ENCODE results near the gene RNASE9. TPM values are rescaled to one million over a fixed set of nuclear protein-coding genes. Genes with fewer than 3 reads are reported as not detected.
"Not testable (repeated sequence)": the region's sequence is repeated elsewhere in the genome, so short reads cannot be mapped to it uniquely, and the experiment has no call there.

The RNASE9 gene
- total and polyA plus RNA-seq, 5 experiments from 2014 or later, result not detected

DNA sequence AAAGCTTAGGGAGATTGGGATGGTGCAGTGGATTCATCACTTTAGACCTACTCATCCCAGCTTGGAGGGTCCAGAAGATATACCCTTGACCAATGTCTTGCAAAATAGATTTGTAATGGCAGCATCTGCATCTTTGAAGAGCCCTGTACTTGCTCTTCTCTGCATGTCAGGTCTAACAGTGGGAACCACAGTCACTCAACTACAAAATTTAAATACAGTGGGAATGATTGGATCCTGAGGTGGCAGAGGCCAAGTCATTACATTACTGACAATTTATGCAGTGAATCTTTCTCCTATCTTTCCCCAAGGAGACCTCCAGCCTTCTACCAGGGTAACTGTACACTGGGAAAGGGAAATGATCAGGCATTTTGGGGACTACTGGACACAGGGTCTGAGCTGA, 8.2 kb upstream of the RNASE9 start:
- ATAC-seq (no peak), DNase-seq (no peak)
- no peak overlapping the region for H3K4me3 Mint-ChIP-seq
- H3K27me3 Mint-ChIP-seq, result no peaks in the 10 kb centered on the region
- peaks cover 3 to 11% (median 9%) of the 10 kb centered on the region in 4 donors for H3K4me1 Mint-ChIP-seq
- no peak overlapping the region for H3K27ac Mint-ChIP-seq
- H3K9me3 Mint-ChIP-seq, result peaks cover 0 to 28% (median 10%) of the 10 kb centered on the region in 9 donors
- POLR2A ChIA-PET, result no interaction called here
- peaks cover 0 to 8% (median 0%) of the 10 kb centered on the region in 3 donors for H3K36me3 Mint-ChIP-seq

GRCh38 chr14:20568393-20568792, 7.5 kb upstream of the RNASE9 start:
- POLR2A ChIA-PET, result no interaction called here
- H3K27me3 Mint-ChIP-seq, result no peaks in the 10 kb centered on the region
- ATAC-seq, result no peak
- H3K4me1 Mint-ChIP-seq, result peaks cover 3 to 11% (median 9%) of the 10 kb centered on the region in 4 donors
- no peak overlapping the region for H3K27ac Mint-ChIP-seq
- peaks cover 0 to 8% (median 0%) of the 10 kb centered on the region in 3 donors for H3K36me3 Mint-ChIP-seq
- no peak for DNase-seq
- peaks cover 0 to 28% (median 10%) of the 10 kb centered on the region in 9 donors for H3K9me3 Mint-ChIP-seq
- no peak overlapping the region for H3K4me3 Mint-ChIP-seq

- not testable (repeated sequence) for H3K36me3 Mint-ChIP-seq, H3K27ac Mint-ChIP-seq
Measured at GRCh38 chr14:20567199-20567598, 6.4 kb upstream of the RNASE9 start.

DNA sequence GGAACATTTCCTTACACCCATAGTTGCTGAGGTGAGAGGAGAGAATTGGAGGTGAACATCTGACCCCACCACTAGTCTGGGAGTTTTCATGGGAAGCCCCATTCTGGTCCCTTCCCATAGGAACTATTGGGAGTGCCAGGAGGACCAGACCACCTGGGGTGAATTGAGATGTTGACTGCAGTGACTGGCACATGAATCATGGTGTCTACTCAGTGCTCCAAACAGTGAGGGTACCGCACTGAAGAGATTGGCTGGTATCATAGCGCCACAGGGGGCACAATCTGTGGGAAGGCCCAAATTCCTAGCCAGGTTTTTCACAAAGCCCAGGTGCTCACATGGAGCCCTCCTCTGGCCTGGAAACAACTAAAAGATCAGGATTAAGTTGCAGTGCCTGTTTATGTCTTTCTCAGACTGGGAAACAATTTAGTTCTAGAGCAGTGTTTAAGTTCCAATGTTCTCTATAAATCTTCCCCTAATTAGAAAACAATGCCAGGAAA, 3.7 kb upstream of the RNASE9 start:
- Mint-ChIP-seq H3K4me3 (no peak overlapping the region), H3K27ac (no peak overlapping the region), H3K9me3 (peaks cover 0 to 21% (median 10%) of the 10 kb centered on the region in 9 donors), H3K36me3 (peaks cover 0 to 8% (median 0%) of the 10 kb centered on the region in 3 donors), H3K4me1 (peaks cover 3 to 11% (median 9%) of the 10 kb centered on the region in 4 donors), H3K27me3 (no peaks in the 10 kb centered on the region)
- POLR2A ChIA-PET, result no interaction called here
- DNase-seq (no peak), ATAC-seq (no peak)

More at GRCh38 chr14:20567199-20567598, 6.4 kb upstream of the RNASE9 start:
- H3K4me3 Mint-ChIP-seq, POLR2A ChIA-PET, ATAC-seq, H3K27me3 Mint-ChIP-seq, DNase-seq: not testable (repeated sequence)
- H3K9me3 Mint-ChIP-seq, result peaks cover 0 to 28% (median 10%) of the 10 kb centered on the region in 9 donors
- peaks cover 3 to 11% (median 9%) of the 10 kb centered on the region in 4 donors for H3K4me1 Mint-ChIP-seq

DNA sequence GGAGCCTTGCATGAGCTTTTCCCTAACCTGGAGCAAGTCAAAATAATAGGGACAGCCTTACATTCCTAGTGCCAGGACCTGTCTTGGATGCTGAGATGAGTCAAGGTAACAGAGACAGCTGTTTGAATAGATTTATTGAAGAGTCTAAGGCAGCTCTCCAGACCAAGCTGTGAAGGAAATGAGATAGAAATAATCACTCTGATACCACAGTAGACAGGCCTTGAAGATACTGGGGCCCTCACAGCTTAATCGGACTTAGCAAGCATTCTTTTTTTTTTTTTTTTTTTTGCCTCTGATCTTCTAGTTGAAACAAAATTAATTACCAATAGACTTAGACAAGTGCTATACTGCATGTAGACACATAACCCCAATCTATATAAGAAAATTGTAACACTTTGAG, 3.1 kb upstream of the RNASE9 start:
- peaks cover 4 to 11% (median 9%) of the 10 kb centered on the region in 4 donors for H3K4me1 Mint-ChIP-seq
- no peak overlapping the region for H3K4me3 Mint-ChIP-seq
- no peak overlapping the region for H3K27ac Mint-ChIP-seq
- POLR2A ChIA-PET, result no interaction called here
- ATAC-seq (no peak), DNase-seq (no peak)
- peaks cover 0 to 6% (median 0%) of the 10 kb centered on the region in 3 donors for H3K36me3 Mint-ChIP-seq
- H3K9me3 Mint-ChIP-seq, result peaks cover 0 to 18% (median 9%) of the 10 kb centered on the region in 9 donors
- peaks cover 0 to 1% (median 0%) of the 10 kb centered on the region in 5 donors for H3K27me3 Mint-ChIP-seq

- H3K4me1 Mint-ChIP-seq, result peaks cover 0 to 1% (median 0%) of the 10 kb centered on the region in 4 donors
- no peaks in the 10 kb centered on the region for H3K9me3 Mint-ChIP-seq
- POLR2A ChIA-PET, result interaction anchor here (0.5 kb wide), 1 partner anchor 69 kb away, joined by 3 read pairs; no protein-coding TSS in a partner anchor
- DNase-seq, result no peak
- peaks cover 0 to 5% (median 4%) of the 10 kb centered on the region in 5 donors for H3K27me3 Mint-ChIP-seq
- ATAC-seq, result no peak
- no peak overlapping the region for H3K4me3 Mint-ChIP-seq
- H3K27ac Mint-ChIP-seq, result no peak overlapping the region
- H3K36me3 Mint-ChIP-seq, result no peaks in the 10 kb centered on the region
Measured at GRCh38 chr14:20559461-20559904, 1.4 kb downstream of the RNASE9 start.

DNA sequence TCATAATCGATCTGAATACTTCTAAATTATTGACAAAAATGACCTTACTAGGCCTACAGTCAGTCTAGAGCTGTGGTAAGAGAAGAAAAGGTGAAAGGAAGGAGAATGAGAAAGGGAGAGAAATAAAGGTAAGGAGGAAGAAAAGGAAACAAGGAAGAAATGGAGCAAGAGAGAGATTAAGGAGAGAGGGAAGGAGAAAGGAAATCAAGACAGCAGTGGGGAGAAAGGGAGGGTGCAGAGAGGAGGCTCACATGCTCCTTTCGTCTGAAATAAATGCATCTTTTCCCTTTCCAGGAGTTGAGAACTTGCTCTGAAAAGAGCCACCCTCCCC, 3.7 kb downstream of the RNASE9 start:
- POLR2A ChIA-PET, result no interaction called here
- Mint-ChIP-seq H3K27ac (no peak overlapping the region), H3K4me1 (peaks cover 0 to 1% (median 0%) of the 10 kb centered on the region in 4 donors), H3K4me3 (no peak overlapping the region), H3K9me3 (no peaks in the 10 kb centered on the region), H3K36me3 (no peaks in the 10 kb centered on the region), H3K27me3 (peaks cover 0 to 7% (median 4%) of the 10 kb centered on the region in 5 donors)
- ATAC-seq (no peak), DNase-seq (no peak)

- H3K4me1 Mint-ChIP-seq, result peaks cover 0 to 1% (median 0%) of the 10 kb centered on the region in 4 donors
- no peaks in the 10 kb centered on the region for H3K9me3 Mint-ChIP-seq
- DNase-seq (no peak), ATAC-seq (no peak)
- no peak overlapping the region for H3K27ac Mint-ChIP-seq
- H3K4me3 Mint-ChIP-seq, result no peak overlapping the region
- H3K27me3 Mint-ChIP-seq, result peaks cover 0 to 7% (median 4%) of the 10 kb centered on the region in 5 donors
- POLR2A ChIA-PET, result no interaction called here
- no peaks in the 10 kb centered on the region for H3K36me3 Mint-ChIP-seq
Measured at GRCh38 chr14:20556500-20557211, 4.2 kb downstream of the RNASE9 start.

DNA sequence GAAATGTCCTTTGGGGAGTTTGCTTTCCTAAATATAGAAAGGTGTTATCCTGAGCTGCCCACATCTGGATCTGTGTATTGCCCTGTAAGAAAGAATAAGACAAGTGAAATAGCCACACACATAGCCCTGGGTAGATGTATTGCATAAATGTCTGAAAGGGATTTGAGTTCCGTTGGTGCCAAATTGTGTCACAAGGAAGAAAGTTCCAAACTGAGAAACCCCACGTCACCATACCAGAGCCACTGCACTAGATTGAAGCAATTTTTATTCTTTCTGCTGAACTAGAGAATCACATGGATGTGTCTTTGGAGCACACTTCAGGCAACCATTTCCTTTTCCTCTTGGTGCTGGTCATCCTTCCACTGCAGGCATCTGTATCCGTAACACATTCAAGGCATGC, 5.0 kb downstream of the RNASE9 start:
- Mint-ChIP-seq H3K36me3 (no peaks in the 10 kb centered on the region), H3K4me3 (no peak overlapping the region), H3K27ac (no peak overlapping the region), H3K4me1 (peaks cover 0 to 1% (median 0%) of the 10 kb centered on the region in 4 donors), H3K27me3 (peaks cover 0 to 7% (median 4%) of the 10 kb centered on the region in 5 donors), H3K9me3 (no peaks in the 10 kb centered on the region)
- ATAC-seq (no peak), DNase-seq (no peak)
- POLR2A ChIA-PET, result no interaction called here

- Mint-ChIP-seq H3K27me3 (peaks cover 0 to 6% (median 2%) of the 10 kb centered on the region in 5 donors), H3K27ac (no peak overlapping the region), H3K4me1 (no peaks in the 10 kb centered on the region), H3K4me3 (no peak overlapping the region), H3K9me3 (no peaks in the 10 kb centered on the region), H3K36me3 (no peaks in the 10 kb centered on the region)
- DNase-seq (no peak), ATAC-seq (no peak)
- POLR2A ChIA-PET, result no interaction called here
Measured at GRCh38 chr14:20553024-20553423, 7.8 kb downstream of the RNASE9 start.

DNA sequence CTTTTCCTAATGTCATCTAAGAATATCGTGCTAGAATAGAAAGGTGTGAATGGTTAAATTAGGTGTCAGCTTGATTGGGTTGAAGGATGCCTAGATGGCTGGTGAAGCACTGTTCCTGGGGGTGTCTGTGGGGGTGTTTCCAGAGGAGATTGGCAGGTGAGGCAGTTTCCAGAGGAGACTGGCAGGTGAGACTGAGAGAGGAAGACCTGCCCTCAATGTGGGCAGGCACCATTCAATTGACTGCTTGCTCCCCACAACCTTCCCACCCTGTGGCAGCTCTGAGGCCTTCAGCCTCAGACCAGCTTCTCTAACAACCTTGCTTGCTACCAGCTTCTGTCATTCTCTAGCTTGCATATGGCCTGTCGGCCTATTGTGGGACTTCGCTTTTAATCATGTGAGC, 9.2 kb downstream of the RNASE9 start:
- no peaks in the 10 kb centered on the region for H3K9me3 Mint-ChIP-seq
- peaks cover 0 to 3% (median 2%) of the 10 kb centered on the region in 5 donors for H3K27me3 Mint-ChIP-seq
- POLR2A ChIA-PET, result no interaction called here
- H3K27ac Mint-ChIP-seq, result no peak overlapping the region
- DNase-seq, result no peak
- H3K4me3 Mint-ChIP-seq, result no peak overlapping the region
- H3K4me1 Mint-ChIP-seq, result peaks cover 0 to 1% (median 0%) of the 10 kb centered on the region in 4 donors
- no peak for ATAC-seq
- no peaks in the 10 kb centered on the region for H3K36me3 Mint-ChIP-seq

DNA sequence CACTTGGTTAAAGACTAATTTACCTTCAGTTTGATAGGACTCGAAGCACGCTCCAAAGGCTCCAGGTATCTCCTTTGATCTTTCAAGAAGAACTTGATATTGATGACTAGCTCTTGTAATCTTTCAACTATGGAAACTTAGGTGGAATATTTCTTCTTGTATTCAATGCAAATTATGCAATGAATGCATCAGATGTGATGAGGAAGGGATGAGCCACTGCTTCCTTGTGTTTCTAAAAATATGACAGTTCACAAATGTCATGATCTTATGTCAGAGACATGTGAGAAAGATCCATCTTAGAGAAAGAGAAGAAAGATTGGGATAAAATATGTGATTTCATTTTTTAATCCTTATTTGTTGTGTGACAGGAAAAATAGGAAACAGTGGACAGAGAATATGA, 9.9 kb downstream of the RNASE9 start:
- Mint-ChIP-seq H3K4me1 (peaks cover 0 to 1% (median 0%) of the 10 kb centered on the region in 4 donors), H3K27ac (no peak overlapping the region), H3K27me3 (peaks cover 0 to 3% (median 2%) of the 10 kb centered on the region in 5 donors), H3K36me3 (no peaks in the 10 kb centered on the region), H3K4me3 (no peak overlapping the region), H3K9me3 (no peaks in the 10 kb centered on the region)
- POLR2A ChIA-PET, result no interaction called here
- ATAC-seq (no peak), DNase-seq (no peak)

DNA sequence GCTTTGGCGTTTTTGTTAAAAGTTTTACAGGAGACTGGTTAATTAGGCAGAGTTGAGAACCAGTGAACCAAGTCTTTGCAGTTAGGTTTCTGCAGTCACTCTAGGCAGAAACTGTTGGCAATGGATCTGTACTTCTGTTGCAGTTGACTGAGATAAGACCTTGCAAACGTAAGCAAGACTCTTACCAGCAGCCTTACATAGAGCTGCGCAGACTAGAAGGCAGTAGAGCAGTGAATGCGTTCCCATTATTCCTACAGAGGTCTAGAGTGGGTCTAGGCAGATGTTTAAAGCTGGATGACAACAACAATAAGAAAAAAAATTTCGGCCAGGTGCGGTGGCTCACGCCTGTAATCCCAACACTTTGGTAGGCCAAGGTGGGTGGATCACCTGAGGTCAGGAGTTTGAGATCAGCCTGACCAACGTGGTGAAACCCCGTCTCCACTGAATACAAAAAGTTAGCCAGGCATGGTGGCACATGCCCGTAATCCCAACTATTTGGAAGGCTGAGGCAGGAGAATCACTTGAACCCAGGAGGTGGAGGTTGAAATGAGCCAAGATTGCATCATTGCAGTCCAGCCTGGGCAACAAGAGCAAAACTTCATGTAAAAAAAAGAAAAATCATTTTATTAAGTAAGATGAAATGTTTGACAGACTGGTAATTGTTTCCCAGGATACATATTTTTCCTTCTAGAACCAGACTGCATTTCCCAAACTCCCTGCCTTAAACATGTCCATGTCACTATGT, 12.3 kb downstream of the RNASE9 start:
- H3K27ac Mint-ChIP-seq, result no peak overlapping the region
- H3K4me1 Mint-ChIP-seq, result peaks cover 0 to 1% (median 0%) of the 10 kb centered on the region in 4 donors
- H3K9me3 Mint-ChIP-seq, result no peaks in the 10 kb centered on the region
- DNase-seq, result no peak
- POLR2A ChIA-PET, result interaction anchor here (0.7 kb wide), 1 partner anchor 80 kb away, joined by 3 read pairs; no protein-coding TSS in a partner anchor
- peaks cover 0 to 14% (median 7%) of the 10 kb centered on the region in 5 donors for H3K27me3 Mint-ChIP-seq
- H3K36me3 Mint-ChIP-seq, result no peaks in the 10 kb centered on the region
- no peak overlapping the region for H3K4me3 Mint-ChIP-seq
- no peak for ATAC-seq

Measured in naive thymus-derived CD8-positive, alpha-beta T cell (primary cell).